Stomach (tissue), 9 donors: Measurements from ENCODE around the gene C5. TPM values are rescaled to one million over a fixed set of nuclear protein-coding genes. Genes with fewer than 3 reads are reported as not detected.
"Not testable (repeated sequence)": the region's sequence is repeated elsewhere in the genome, so short reads cannot be mapped to it uniquely, and the experiment has no call there.

Experiments used
- DNase-seq, 2 donors: peaks; one replicate each; pipeline versions ENCODE4 v3.0.0 to v3.0.0-alpha.2; 2013 to 2019
- H3K27ac ChIP-seq, 5 donors: fragments of 200-600 bp in 4 of 5; sonication (generic) in 4 of 5; one replicate each; pipeline ENCODE4 v1.5.1; 2013 to 2019; ENCODE audit warnings: mild to moderate bottlenecking in 1 of 5, moderate library complexity in 1 of 5
- H3K27me3 ChIP-seq, 3 donors: fragments of 200-600 bp; sonication (generic); one replicate each; pipeline ENCODE4 v1.5.1; 2017 to 2019; ENCODE audit warnings: mixed run types in 1 of 3
- H3K36me3 ChIP-seq, 4 donors: fragments of 200-600 bp; sonication (generic); 1 replicate in 3 of 4; 2 replicates in 1 of 4; pipeline ENCODE4 v1.5.1; 2016 to 2019
- H3K4me1 ChIP-seq, 4 donors: fragments of 200-600 bp; sonication (generic); one replicate each; pipeline ENCODE4 v1.5.1; 2016 to 2019
- H3K4me3 ChIP-seq, 4 donors: fragments of 200-600 bp; sonication (generic) in 3 of 4; one replicate each; pipeline ENCODE4 v1.5.1; 2016 to 2019; ENCODE audit warnings: mild to moderate bottlenecking in 1 of 4
- H3K9me3 ChIP-seq, 4 donors: fragments of 200-600 bp; sonication (generic); one replicate each; pipeline ENCODE4 v1.5.1; 2016 to 2019
- EP300 ChIP-seq: sonication (generic); formaldehyde crosslinking; IDR thresholded peaks from one replicate; pipeline ENCODE4 v1.6.1; 2017; ENCODE audit warnings: antibody characterized with exemption
- POLR2A ChIP-seq, 4 donors: fragments of 450-650 bp; IDR thresholded peaks; one replicate each; pipeline ENCODE4 v1.6.1; 2016; ENCODE audit warnings: antibody characterized with exemption in 4 of 4, control low read depth in 2 of 4, mild to moderate bottlenecking in 1 of 4, moderate library complexity in 1 of 4
- POLR2AphosphoS5 ChIP-seq, 3 donors: sonication (generic); formaldehyde crosslinking; IDR thresholded peaks; one replicate each; pipeline ENCODE4 v1.6.1; 2016; ENCODE audit warnings: antibody characterized with exemption in 3 of 3
- WGBS, 5 donors: extraction: QIAGEN DNeasy Blood & Tissue Kit in 3 of 5; methylation state at CpG; one replicate each; pipeline versions ENCODE4 v1.1.5 to v1.1.7; 2013 to 2018; 5-methylcytosine and 5-hydroxymethylcytosine counted together
- intact Hi-C: fragments of 100-400 bp; cut with DNase I; formaldehyde crosslinking; loops from one replicate; pipeline ENCODE4 v1.15.1; 2023; ENCODE audit warnings: low total_unique reads
- polyA plus RNA-seq, 3 donors: library from polyadenylated mRNA; stranded (reverse); fragments of 200-250 nt; gene quantifications; one replicate each; pipeline ENCODE4 v1.2.3, GENCODE V29; 2013
- total RNA-seq, 5 donors: library from RNA; depleted of rRNA; stranded (reverse); fragments of >200 nt; gene quantifications; one replicate each; pipeline versions ENCODE4 v1.1.0 to v1.2.3, GENCODE V29; 2014 to 2016
- TF ChIP-seq, protein P1 (sequence below), 7 experiments: fragments of 450-650 bp in 4 of 7; fragments of 200-600 bp in 3 of 7; sonication (generic) in 3 of 7; IDR thresholded peaks; one replicate each; pipeline ENCODE4 v1.5.1; 2016 to 2019; ENCODE audit warnings: antibody characterized with exemption in 7 of 7, control low read depth in 2 of 7, mild to moderate bottlenecking in 1 of 7
- donor health status: healthy with polysubstance abuse.
- donor health status: Bipolar disorder and iron deficiency.
- donor health status: healthy.

Gene C5
- total and polyA plus RNA-seq, 8 donors: 4.0 to 13.4 (median 6.2) TPM

DNA sequence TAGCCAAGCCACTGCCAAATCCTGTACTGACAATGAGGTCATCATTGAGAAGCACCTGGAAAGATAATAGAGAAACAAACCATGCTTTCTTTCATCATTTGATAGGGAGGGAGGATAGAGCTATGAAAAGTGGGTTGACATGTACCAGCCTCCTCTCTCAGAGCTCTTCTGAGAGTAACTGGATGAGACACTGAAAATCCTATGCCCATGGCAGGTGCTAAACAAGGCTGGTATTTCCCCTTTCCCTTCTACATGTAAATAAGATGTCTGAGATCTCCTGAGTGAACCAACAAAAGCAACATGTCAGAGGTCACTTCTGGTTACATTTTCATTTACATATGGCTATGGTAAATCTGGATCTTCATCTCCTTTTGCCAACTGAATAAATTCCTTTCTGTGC lies 78.1 kb downstream of the C5 start:
- Histone ChIP-seq H3K4me3 (no peak overlapping the region), H3K36me3 (peaks cover 0 to 16% (median 3%) of the 10 kb centered on the region in 4 donors), H3K27me3 (no peaks in the 10 kb centered on the region), H3K4me1 (peaks cover 0 to 9% (median 2%) of the 10 kb centered on the region in 4 donors), H3K9me3 (no peaks in the 10 kb centered on the region), H3K27ac (no peak overlapping the region)
- TF ChIP-seq, protein P1, sequence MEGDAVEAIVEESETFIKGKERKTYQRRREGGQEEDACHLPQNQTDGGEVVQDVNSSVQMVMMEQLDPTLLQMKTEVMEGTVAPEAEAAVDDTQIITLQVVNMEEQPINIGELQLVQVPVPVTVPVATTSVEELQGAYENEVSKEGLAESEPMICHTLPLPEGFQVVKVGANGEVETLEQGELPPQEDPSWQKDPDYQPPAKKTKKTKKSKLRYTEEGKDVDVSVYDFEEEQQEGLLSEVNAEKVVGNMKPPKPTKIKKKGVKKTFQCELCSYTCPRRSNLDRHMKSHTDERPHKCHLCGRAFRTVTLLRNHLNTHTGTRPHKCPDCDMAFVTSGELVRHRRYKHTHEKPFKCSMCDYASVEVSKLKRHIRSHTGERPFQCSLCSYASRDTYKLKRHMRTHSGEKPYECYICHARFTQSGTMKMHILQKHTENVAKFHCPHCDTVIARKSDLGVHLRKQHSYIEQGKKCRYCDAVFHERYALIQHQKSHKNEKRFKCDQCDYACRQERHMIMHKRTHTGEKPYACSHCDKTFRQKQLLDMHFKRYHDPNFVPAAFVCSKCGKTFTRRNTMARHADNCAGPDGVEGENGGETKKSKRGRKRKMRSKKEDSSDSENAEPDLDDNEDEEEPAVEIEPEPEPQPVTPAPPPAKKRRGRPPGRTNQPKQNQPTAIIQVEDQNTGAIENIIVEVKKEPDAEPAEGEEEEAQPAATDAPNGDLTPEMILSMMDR (IDR thresholded peaks at IDR 0.05): no peak
- TF ChIP-seq EP300: no peak
- no peak for TF ChIP-seq POLR2AphosphoS5 (IDR thresholded peaks at IDR 0.05)
- TF ChIP-seq POLR2A (IDR thresholded peaks at IDR 0.05): no peak
- intact Hi-C loops: no loop called here
- no peak for DNase-seq

DNA sequence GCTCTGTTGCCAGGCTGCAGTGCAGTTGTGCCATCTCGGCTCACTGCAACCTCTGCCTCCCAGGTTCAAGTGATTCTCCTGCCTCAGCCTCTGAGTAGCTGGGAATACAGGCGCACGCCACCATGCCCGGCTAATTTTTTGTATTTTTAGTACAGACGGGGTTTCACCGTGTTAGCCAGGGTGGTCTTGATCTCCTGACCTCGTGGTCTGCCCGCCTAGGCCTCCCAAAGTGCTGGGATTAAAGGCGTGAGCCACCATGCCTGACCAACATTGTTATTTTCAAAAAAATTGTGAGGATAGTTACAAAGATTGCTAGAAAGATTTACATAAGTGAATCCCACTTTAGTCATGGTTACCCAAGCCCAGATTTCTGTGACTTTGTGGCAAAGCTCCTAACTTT lies 78.6 kb downstream of the C5 start:
- H3K27ac ChIP-seq, H3K4me3 ChIP-seq, H3K9me3 ChIP-seq, H3K27me3 ChIP-seq, DNase-seq, intact Hi-C loops: not testable (repeated sequence)
- Histone ChIP-seq H3K4me1 (peaks cover 2 to 13% (median 4%) of the 10 kb centered on the region in 4 donors), H3K36me3 (peaks cover 0 to 11% (median 2%) of the 10 kb centered on the region in 4 donors)
- WGBS, 5 donors: 92 to 98% (median 96%) methylated on average over 9 of the region's 9 CpGs

DNA sequence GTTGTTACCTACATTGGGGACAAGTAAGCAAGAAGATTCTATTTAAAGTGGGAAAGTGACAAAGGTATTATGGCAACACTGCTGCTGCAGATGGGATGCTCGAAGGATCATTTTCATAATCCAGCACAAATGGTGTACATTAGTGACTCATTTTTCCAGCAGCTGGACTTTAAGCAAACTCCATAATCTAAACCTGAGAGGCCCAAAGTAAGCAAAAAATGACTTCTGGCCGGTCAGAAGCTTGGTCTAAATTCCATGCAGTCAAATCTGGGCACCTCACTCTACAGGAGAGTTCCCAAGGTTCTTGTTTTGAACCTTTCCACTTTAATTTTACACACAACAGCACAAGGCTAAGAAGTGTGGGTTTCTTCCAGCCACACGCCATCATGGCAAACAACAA lies 79.8 kb downstream of the C5 start:
- Histone ChIP-seq H3K4me1 (peaks cover 5 to 22% (median 9%) of the 10 kb centered on the region in 4 donors), H3K9me3 (no peaks in the 10 kb centered on the region), H3K4me3 (no peak overlapping the region), H3K27me3 (no peaks in the 10 kb centered on the region), H3K27ac (no peak overlapping the region), H3K36me3 (peaks cover 0 to 6% (median 0%) of the 10 kb centered on the region in 4 donors)
- intact Hi-C loops: no loop called here
- WGBS, 5 donors: 32 to 54% (median 36%) methylated on average over 3 of the region's 3 CpGs
- TF ChIP-seq POLR2A (IDR thresholded peaks at IDR 0.05): no peak
- TF ChIP-seq, protein P1 (IDR thresholded peaks at IDR 0.05): no peak
- no peak for TF ChIP-seq POLR2AphosphoS5 (IDR thresholded peaks at IDR 0.05)
- TF ChIP-seq EP300: no peak
- peak in 1 of 2 donors; percentile 51 for DNase-seq

DNA sequence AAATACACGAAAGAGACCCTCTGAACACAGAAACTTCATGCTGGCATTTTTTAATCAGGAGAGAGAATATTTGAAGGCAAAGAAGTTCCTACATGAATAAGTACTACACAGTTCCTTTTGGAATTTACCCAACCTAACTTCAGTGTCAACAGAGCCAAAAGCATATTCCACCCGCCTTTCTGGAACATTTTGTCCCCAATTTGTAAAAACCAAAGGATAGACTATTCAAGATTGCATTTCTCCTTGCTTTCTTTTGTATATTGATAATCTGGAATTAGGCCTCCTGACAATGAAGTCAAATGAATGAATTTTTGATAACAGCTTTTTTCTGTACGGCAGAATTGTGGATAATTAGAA lies 84.1 kb downstream of the C5 start:
- intact Hi-C loops: no loop called here
- Histone ChIP-seq H3K27ac (peak overlapping the region in 3 of 5 donors; percentile 43 to 58 (median 54)), H3K9me3 (no peaks in the 10 kb centered on the region), H3K4me3 (no peak overlapping the region), H3K36me3 (peaks cover 14 to 25% (median 23%) of the 10 kb centered on the region in 4 donors), H3K27me3 (no peaks in the 10 kb centered on the region), H3K4me1 (peaks cover 5 to 22% (median 9%) of the 10 kb centered on the region in 4 donors)
- DNase-seq: no peak
- TF ChIP-seq, protein P1 (IDR thresholded peaks at IDR 0.05): no peak
- TF ChIP-seq EP300: no peak
- peak in 1 of 3 donors; percentile 35 for TF ChIP-seq POLR2AphosphoS5 (IDR thresholded peaks at IDR 0.05)
- 48 to 61% (median 52%) methylated on average over 3 of the region's 3 CpGs for WGBS, 5 donors

DNA sequence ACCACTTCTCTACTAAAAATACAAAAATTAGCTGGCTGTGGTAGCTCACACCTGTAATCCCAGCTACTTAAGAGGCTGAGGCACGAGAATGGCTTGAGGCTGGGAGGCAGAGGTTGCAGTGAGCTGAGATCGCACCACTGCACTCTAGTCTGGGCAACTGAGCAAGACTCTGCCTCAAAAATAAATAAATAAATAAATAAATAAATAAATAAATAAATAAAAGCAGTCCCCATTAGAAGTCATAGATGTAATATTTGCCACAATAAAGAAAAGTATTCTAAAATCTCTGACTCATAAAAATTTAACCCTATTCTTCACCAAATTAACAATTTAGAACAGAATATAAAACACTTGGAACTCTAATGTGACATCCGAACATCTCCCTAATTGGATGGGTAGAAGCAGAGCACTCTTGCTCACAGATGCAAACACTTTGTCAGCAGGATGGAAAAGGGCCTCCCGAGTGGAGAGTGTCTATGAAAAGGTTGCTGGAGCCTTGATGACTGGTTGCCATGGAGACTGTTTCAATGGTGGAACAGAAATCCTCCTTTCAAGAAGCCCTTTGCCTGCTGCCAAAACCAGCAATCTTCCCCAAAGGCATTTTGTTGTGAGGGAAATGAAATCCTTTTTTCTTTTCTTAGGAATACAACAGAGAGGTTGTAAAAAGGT lies 84.6 kb downstream of the C5 start:
- TF ChIP-seq EP300 (no peak), POLR2AphosphoS5 (IDR thresholded peaks at IDR 0.05) (no peak), POLR2A (IDR thresholded peaks at IDR 0.05) (no peak)
- TF ChIP-seq, protein P1 (IDR thresholded peaks at IDR 0.05): no peak
- 77 to 89% (median 82%) methylated on average over 4 of the region's 4 CpGs for WGBS, 5 donors
- peaks cover 2 to 18% (median 9%) of the 10 kb centered on the region in 4 donors for H3K4me1 ChIP-seq
- DNase-seq: peak in 1 of 2 donors; percentile 65
- no peak overlapping the region for H3K4me3 ChIP-seq
- peaks cover 15 to 30% (median 26%) of the 10 kb centered on the region in 4 donors for H3K36me3 ChIP-seq
- intact Hi-C loops: no loop called here
- peak overlapping the region in 3 of 5 donors; percentile 21 to 58 (median 54) for H3K27ac ChIP-seq
- no peaks in the 10 kb centered on the region for H3K9me3 ChIP-seq
- no peaks in the 10 kb centered on the region for H3K27me3 ChIP-seq
